ENCODE data around the gene ZKSCAN3. TPM values are rescaled to one million over a fixed set of nuclear protein-coding genes. Genes with fewer than 3 reads are reported as not detected.

Gene ZKSCAN3
- total and polyA plus RNA-seq, 2 of the 8 experiments (the other 6 are each of a cell fraction or from before 2014, with no cell fraction given) = 2.7 to 9.8 TPM

DNA sequence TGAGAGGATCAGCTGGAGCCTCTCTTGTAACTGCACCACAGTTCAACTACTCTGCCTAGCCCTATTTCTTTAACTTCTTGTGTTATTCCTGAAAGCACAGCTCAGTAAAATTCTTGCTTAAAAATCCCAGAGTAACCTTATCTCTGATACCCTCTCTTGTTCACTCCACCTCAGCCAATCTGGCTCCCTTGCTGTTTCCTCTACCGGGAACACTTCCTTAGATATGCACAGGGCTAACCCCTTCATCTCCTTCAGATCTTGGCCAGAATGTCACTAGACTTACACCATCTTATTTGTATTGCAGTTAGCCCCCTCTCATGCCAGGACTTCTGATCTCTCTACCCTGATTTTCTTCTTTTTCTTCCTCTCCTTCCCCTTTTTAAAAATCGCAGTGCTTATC, 2.6 kb upstream of the ZKSCAN3 start:
- H4K8ac ChIP-seq (ENCODE audit: extremely low read depth, insufficient read depth, low read length) = no peak overlapping the region
- H3K18ac ChIP-seq (ENCODE audit: extremely low read depth, low read length) = no peak overlapping the region
- H3K4ac ChIP-seq (replicated peaks; ENCODE audit: insufficient read length, low read depth, low read length) = no peak overlapping the region
- no peak overlapping the region for H2BK15ac ChIP-seq (ENCODE audit: low read length)
- ChIA-PET CTCF (ENCODE audit: partially characterized antibody) (interaction anchor here (0.7 to 2.7 kb wide), 3 partner anchors 9 to 154 kb away, joined by 3 to 16 read pairs (median 3); no protein-coding TSS in a partner anchor), POLR2A (ENCODE audit: partially characterized antibody) (interaction anchor here (0.7 to 5.0 kb wide), 4 partner anchors 8 to 195 kb away, joined by 3 to 24 read pairs (median 3); partner anchors contain the start of gene ZSCAN31)
- H3K23ac ChIP-seq (ENCODE audit: insufficient read length) = no peak overlapping the region
- no peak overlapping the region for H4K91ac ChIP-seq (replicated peaks; ENCODE audit: insufficient read length, low read length)
- no peak overlapping the region for H3K14ac ChIP-seq (ENCODE audit: insufficient read length)
- H3K4me2 ChIP-seq (ENCODE audit: insufficient read depth in 1 of 2, low read depth in 2 of 2, low read length in 2 of 2) = no peak overlapping the region
- H2AFZ ChIP-seq (ENCODE audit: low read length) = no peak overlapping the region
- H2BK120ac ChIP-seq (replicated peaks; ENCODE audit: low read depth, low read length) = no peak overlapping the region
- 0 out of 7 replicates have a peak, but pooled peaks cover 0 to 1% (median 0%) of the 10 kb centered on the region in 4 experiments for H3K27me3 ChIP-seq (replicated peaks in 1 of 4; ENCODE audit: control insufficient read depth in 3 of 4, extremely low read depth in 1 of 4, insufficient read depth in 3 of 4, low read length in 3 of 4)
- 63% methylated on average over 2 of the region's 2 CpGs; no CpG with 5 or more reads in 1 of the 2 experiments for WGBS, 2 experiments (ENCODE audit: extremely low coverage in 1 of 2, insufficient coverage in 1 of 2, insufficient read length in 1 of 2, insufficient replicate concordance in 2 of 2, low coverage in 1 of 2, low lambda C conversion rate in 2 of 2, missing lambda C conversion rate in 1 of 2)
- no peak overlapping the region for H3K27ac ChIP-seq (ENCODE audit: low read depth, low read length)
- H3K79me1 ChIP-seq (ENCODE audit: low read depth, low read length) = no peaks in the 10 kb centered on the region
- no peak overlapping the region for H3K4me3 ChIP-seq (ENCODE audit: extremely low read depth in 1 of 4, insufficient read depth in 2 of 4, low read depth in 3 of 4, low read length in 4 of 4)
- H3K23me2 ChIP-seq (ENCODE audit: low read depth, low read length) = no peaks in the 10 kb centered on the region; the same call in 1 of the 2 replicates
- H3K9ac ChIP-seq (replicated peaks in 1 of 4; ENCODE audit: extremely low read depth in 1 of 4, low read depth in 3 of 4, low read length in 3 of 4) = 0 out of 7 replicates have a peak overlapping the region, but pooled peaks of 1 of the 4 experiments have one; percentile 24
- no peak overlapping the region for H2AK5ac ChIP-seq (ENCODE audit: low read depth, low read length)
- peaks cover 0 to 21% of the 10 kb centered on the region in 2 experiments; a peak in 3 of 4 replicates for H3K79me2 ChIP-seq (ENCODE audit: control insufficient read depth in 1 of 2, insufficient read depth in 2 of 2, low read length in 2 of 2)
- H2BK20ac ChIP-seq (ENCODE audit: low read length) = no peak overlapping the region
- FAIRE-seq (no peak), DNase-seq (ENCODE audit: low read depth in 1 of 2, low spot score in 2 of 2) (no peak)
- no peak overlapping the region for H2BK12ac ChIP-seq (ENCODE audit: low read depth, low read length)
- no peak overlapping the region for H3K56ac ChIP-seq (replicated peaks; ENCODE audit: insufficient read length, low read depth, low read length)
- H4K20me1 ChIP-seq (replicated peaks in 1 of 2; ENCODE audit: control insufficient read depth in 1 of 2, insufficient read depth in 2 of 2, low read length in 2 of 2) = no peaks in the 10 kb centered on the region
- no peak for TF ChIP-seq ATF3 (IDR thresholded peaks at IDR 0.05; ENCODE audit: insufficient read depth, low read depth, low read length)
- TF ChIP-seq EZH2 (IDR thresholded peaks at IDR 0.05; ENCODE audit: low read depth, low read length, severe bottlenecking) = no peak
- no peak for TF ChIP-seq EP300 (IDR thresholded peaks at IDR 0.05; ENCODE audit: borderline replicate concordance in 1 of 2, low read depth in 2 of 2, low read length in 2 of 2)
- H4K5ac ChIP-seq (ENCODE audit: insufficient read length, low read depth, low read length) = no peak overlapping the region
- no peaks in the 10 kb centered on the region for H3K36me3 ChIP-seq (ENCODE audit: control insufficient read depth in 2 of 4, insufficient read depth in 4 of 4, low read length in 3 of 4)
- H3K4me1 ChIP-seq (replicated peaks in 1 of 4; ENCODE audit: control insufficient read depth in 3 of 4, insufficient read depth in 4 of 4, low read length in 3 of 4) = peaks cover 0 to 2% (median 0%) of the 10 kb centered on the region in 4 experiments; a peak in 1 of 7 replicates
- no peak overlapping the region for H2BK5ac ChIP-seq (ENCODE audit: low read depth, low read length)
- H3K9me3 ChIP-seq (ENCODE audit: insufficient read depth in 2 of 2, low read depth in 1 of 2, low read length in 1 of 2) = no peaks in the 10 kb centered on the region

Measured in H1 (cell line).